ENCODE results near the gene CCDC180.

- no peak for TF ChIP-seq CTCF (IDR thresholded peaks at IDR 0.05)
- TF ChIP-seq POLR2A (IDR thresholded peaks at IDR 0.05), result no peak
Observed at GRCh38 chr9:97322105-97322504, 14.6 kb downstream of the CCDC180 start.

All from lower leg skin (tissue), 3 donors.